Fibroblast of mammary gland (primary cell): ENCODE measurements around the gene CD84.

Experiments used
- DNase-seq: peaks from one replicate; pipeline ENCODE4 v3.0.0-alpha.2; 2010; ENCODE audit warnings: low read depth
- H3K4me3 ChIP-seq: 2 replicates; pipeline ENCODE4 v1.5.1; 2011; ENCODE audit warnings: low read depth, mild to moderate bottlenecking, low read length, moderate library complexity; ENCODE audit not compliant: control insufficient read depth
- TF ChIP-seq, protein P1 (sequence below): conservative IDR thresholded peaks from 2 replicates; pipeline ENCODE4 v1.5.1; 2011; ENCODE audit warnings: low read depth, low read length, inconsistent platforms; ENCODE audit not compliant: control insufficient read depth, insufficient read depth

CD84 gene

DNA sequence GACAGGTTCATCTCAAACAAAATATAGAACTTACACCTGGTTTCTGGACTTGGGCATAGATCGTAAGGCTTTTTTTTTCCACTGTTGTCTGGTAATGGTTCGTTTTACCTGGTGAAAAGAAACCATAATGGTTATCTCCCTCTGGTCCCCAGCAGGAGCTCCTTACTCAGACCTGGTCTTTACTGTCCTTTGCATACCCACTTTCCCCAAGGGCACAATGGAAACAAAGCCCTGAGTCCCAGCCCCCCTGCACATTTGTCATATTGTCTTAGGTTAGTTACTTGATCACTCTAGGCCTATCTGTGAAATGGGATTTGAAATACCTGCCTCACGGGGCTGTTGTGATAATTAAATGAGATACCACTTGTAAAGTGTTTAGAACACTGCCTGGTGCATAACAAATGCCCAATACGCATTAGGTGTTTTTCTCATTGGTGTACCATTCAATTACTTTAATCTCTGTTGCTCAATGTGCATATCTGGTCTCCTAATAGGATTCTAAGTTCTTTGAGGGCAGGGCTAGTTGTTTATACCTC is 40.5 kb upstream of the CD84 start:
- no peak overlapping the region for H3K4me3 ChIP-seq
- DNase-seq = no peak
- TF ChIP-seq, protein P1, sequence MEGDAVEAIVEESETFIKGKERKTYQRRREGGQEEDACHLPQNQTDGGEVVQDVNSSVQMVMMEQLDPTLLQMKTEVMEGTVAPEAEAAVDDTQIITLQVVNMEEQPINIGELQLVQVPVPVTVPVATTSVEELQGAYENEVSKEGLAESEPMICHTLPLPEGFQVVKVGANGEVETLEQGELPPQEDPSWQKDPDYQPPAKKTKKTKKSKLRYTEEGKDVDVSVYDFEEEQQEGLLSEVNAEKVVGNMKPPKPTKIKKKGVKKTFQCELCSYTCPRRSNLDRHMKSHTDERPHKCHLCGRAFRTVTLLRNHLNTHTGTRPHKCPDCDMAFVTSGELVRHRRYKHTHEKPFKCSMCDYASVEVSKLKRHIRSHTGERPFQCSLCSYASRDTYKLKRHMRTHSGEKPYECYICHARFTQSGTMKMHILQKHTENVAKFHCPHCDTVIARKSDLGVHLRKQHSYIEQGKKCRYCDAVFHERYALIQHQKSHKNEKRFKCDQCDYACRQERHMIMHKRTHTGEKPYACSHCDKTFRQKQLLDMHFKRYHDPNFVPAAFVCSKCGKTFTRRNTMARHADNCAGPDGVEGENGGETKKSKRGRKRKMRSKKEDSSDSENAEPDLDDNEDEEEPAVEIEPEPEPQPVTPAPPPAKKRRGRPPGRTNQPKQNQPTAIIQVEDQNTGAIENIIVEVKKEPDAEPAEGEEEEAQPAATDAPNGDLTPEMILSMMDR = no peak

DNA sequence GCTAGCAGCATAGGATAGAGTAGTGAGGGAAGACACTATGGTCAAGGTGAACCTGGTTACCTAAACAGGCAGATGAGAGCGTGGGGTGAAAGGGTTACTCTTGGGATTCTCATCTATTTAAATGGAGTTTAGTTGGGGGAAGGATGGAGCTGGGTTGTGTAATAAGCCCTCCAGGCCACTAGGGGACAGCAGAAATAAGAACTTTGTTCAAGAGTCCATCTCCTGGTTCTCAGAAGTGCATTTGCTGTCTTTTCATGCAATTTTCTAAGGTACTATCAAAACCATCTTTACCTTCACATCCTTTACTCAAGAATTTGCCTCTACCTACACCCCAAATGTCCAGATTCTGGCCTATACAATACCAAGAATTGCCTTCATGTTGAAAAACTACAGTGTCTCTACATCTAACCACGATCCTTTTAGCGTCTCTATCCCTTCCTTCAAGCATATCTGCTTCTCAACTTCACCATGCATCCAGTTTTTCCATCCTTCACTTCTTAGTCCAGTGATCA is 39.5 kb upstream of the CD84 start:
- no peak overlapping the region for H3K4me3 ChIP-seq
- no peak for DNase-seq
- TF ChIP-seq, protein P1 = peak; percentile 40

DNA sequence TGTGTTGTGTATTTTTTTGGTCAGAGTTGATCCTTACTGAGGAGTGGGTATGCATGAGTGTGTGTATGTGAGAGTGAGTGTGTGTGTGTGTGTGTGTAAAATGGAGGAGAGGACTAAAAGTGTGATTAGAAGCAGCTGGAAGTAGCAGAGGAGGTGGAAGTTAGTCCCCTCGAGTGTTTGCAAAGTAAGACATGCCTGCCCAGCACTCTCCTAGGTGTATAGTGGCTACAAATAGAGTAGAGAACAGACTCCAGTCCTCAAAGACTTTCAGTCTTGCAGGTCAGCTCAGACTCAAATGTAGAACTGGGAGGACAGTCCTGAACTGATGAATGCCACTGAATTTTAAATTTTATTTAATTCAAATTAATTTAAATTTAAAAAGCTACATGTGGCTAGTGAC is 39.0 kb upstream of the CD84 start:
- no peak for DNase-seq
- H3K4me3 ChIP-seq = no peak overlapping the region
- TF ChIP-seq, protein P1 = no peak

DNA sequence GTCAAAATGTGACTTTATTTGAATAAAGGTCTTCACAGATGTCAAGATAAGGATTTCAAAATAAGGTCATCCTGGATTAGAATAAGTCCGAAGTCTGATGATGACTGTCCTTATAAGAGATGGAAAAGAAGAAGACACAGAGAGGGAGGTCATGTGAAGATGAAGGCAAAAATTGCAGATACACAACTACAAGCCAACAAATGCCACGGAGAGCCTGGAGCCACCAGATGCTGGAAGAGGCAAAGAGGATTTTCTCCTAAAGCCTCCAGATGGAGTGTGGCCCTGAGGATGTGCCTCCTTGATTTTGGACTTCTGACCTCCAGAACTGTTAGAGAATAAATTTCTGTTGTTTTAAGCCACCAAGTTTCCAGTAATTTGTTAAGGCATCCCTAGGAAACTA is 36.4 kb upstream of the CD84 start:
- TF ChIP-seq, protein P1 = no peak
- DNase-seq = no peak
- H3K4me3 ChIP-seq = no peak overlapping the region

DNA sequence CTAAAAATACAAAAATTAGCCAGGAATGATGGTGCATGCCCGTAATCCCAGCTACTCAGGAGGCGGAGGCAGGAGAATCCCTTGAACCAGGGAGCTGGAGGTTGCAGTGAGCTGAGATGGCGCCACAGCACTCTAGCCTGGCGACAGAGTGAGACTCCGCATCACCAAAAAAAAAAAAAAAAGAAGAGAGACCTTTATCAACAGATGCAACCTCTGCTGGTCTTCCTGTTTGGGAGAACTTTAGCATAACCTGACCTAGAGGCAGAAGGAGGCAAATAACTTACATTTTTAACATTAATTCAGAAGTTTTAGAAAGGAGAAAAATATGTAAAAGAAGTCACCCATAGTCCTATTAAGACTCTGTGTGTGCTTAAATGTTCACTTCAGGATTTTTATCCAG is 35.1 kb upstream of the CD84 start:
- TF ChIP-seq, protein P1 = no peak
- DNase-seq = no peak
- H3K4me3 ChIP-seq = no peak overlapping the region

DNA sequence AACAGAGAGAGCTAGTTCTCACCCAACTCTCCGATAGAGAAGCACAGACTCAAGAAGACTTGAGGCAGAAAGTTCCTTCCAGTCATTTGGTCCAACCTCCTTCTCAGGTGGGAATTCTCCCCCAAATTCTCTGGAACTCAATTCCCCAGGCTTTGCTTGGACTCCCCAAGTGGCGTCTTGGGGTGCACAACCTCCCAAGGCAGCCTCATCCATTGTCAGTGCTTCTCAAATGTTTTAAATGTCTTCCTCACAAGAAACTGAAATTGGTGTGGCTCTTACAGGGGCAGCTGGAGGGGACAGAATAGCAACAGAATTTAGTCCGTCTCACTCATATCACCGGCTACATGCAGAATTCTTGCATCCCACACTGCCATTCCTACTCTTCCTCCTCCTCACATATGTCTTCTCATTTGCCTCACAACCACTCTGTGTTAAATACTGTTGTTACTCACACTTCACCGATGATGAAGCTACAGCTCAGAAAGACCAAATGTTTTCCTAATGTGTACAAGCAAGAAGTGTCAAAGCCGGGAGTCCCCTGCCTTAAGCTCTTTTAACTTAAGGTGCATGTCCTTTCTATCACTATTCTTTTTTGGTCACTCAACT is 33.4 kb upstream of the CD84 start:
- no peak for DNase-seq
- TF ChIP-seq, protein P1 = no peak
- no peak overlapping the region for H3K4me3 ChIP-seq

DNA sequence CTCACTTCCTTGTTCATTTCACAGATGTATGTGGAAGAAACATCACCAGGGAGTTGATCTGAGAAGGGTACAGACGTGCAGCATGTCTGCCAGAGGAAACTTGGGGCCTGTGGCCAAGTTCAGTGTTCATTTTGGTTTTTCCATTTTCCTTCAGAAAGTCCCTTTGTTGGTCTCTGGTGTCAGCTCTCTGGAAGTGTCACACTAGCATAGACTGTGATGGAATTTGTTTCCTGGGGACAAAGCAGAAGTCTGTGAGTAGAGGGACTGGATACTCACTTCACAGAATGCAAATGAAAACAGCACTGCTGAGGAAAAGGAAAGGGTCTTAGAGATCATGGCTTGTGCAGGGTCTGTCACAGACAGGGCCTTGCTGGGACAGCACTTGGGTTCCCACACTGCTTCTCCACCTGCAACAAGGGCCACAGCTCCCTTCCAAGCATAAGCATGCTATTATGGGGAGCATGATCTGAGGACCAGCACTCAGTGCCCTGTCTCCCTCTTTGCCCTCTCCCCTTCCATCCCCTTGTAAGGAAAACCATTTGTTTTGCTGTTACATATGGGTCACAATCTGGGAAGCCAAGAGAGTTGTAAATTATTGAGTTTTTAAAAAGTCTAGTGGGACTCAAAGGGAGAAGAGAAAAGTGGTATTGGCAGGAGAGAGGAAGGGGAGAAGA is 31.4 kb upstream of the CD84 start:
- DNase-seq = no peak
- H3K4me3 ChIP-seq = no peak overlapping the region
- TF ChIP-seq, protein P1 = no peak
